K562 (cell line): ENCODE measurements around the gene FBXO17. TPM values are rescaled to one million over a fixed set of nuclear protein-coding genes. Genes with fewer than 3 reads are reported as not detected.
A peak's percentile ranks its signal among the peaks of the same experiment; 100 is the strongest.

Experiments used
- ATF7 ChIP-seq: fragments of 450-650 bp; IDR thresholded peaks from 2 replicates; pipeline ENCODE4 v1.7.1; 2014; ENCODE audit warnings: mild to moderate bottlenecking, moderate library complexity
- BACH1 ChIP-seq: fragments of 200-800 bp; sonication (Bioruptor generic); IDR thresholded peaks from 2 replicates; pipeline ENCODE4 v1.6.1; 2016; ENCODE audit warnings: missing genetic modification characterization, missing compliant biosample characterization
- GMEB1 ChIP-seq: fragments of 250-450 bp; sonication (Bioruptor Pico); IDR thresholded peaks from 2 replicates; pipeline ENCODE4 v1.4.0; 2020; ENCODE audit warnings: mild to moderate bottlenecking
- KDM4B ChIP-seq, 2 experiments: fragments of 450-650 bp in 1 of 2; sonication (generic) in 1 of 2; IDR thresholded peaks; 2 replicates each; pipeline ENCODE4 v1.6.1; 2016 to 2017; ENCODE audit warnings: borderline replicate concordance in 2 of 2, antibody characterized with exemption in 1 of 2, low read depth in 1 of 2, mild to moderate bottlenecking in 1 of 2
- LARP7 ChIP-seq: fragments of 450-650 bp; IDR thresholded peaks from 2 replicates; pipeline ENCODE4 v1.6.1; 2016
- MTA3 ChIP-seq: fragments of 450-650 bp; formaldehyde crosslinking; IDR thresholded peaks from 2 replicates; pipeline ENCODE4 v1.6.1; 2017; ENCODE audit warnings: mild to moderate bottlenecking, borderline replicate concordance
- NFIX ChIP-seq: fragments of 250-450 bp; sonication (Bioruptor Pico); IDR thresholded peaks from 2 replicates; pipeline ENCODE4 v1.4.0; 2020; ENCODE audit warnings: low read depth, mild to moderate bottlenecking, moderate library complexity
- PHB2 ChIP-seq: fragments of 450-650 bp; IDR thresholded peaks from 2 replicates; pipeline ENCODE4 v1.6.1; 2017; ENCODE audit warnings: low read depth
- PTRF ChIP-seq: fragments of 450-650 bp; IDR thresholded peaks from 2 replicates; pipeline ENCODE4 v1.6.1; 2016; ENCODE audit warnings: mild to moderate bottlenecking, missing genetic modification characterization, missing compliant biosample characterization
- SREBF1 ChIP-seq: fragments of 150-350 bp; IDR thresholded peaks from 2 replicates; pipeline ENCODE4 v1.6.1; 2014; ENCODE audit warnings: antibody characterized with exemption, low read depth, low read length, borderline replicate concordance
- SRSF1 ChIP-seq: fragments of 200-400 bp; formaldehyde crosslinking; IDR thresholded peaks from 2 replicates; pipeline ENCODE4 v1.6.1; 2017; ENCODE audit warnings: mild to moderate bottlenecking, low read depth, low read length, moderate library complexity
- TAF1 ChIP-seq: IDR thresholded peaks from 2 replicates; pipeline ENCODE4 v1.6.1; 2011; ENCODE audit warnings: mild to moderate bottlenecking, low read length, moderate library complexity; ENCODE audit not compliant: insufficient read depth, control insufficient read depth, severe bottlenecking; ENCODE audit errors: extremely low read depth
- TOE1 ChIP-seq, 2 experiments: fragments of 450-650 bp in 1 of 2; sonication (generic) in 1 of 2; formaldehyde crosslinking in 1 of 2; IDR thresholded peaks; 2 replicates each; pipeline versions ENCODE4 v1.7.1 to v1.8.0; 2016 to 2022; ENCODE audit warnings: borderline replicate concordance in 2 of 2, mild to moderate bottlenecking in 2 of 2, antibody characterized with exemption in 1 of 2, inconsistent platforms in 1 of 2, low read depth in 1 of 2, missing genetic modification reagents in 1 of 2, moderate library complexity in 1 of 2
- TSC22D4 ChIP-seq: fragments of 450-650 bp; IDR thresholded peaks from 2 replicates; pipeline ENCODE4 v1.6.1; 2016; ENCODE audit warnings: missing genetic modification characterization, missing biosample characterization, control low read depth
- ZC3H4 ChIP-seq: sonication (generic); formaldehyde crosslinking; IDR thresholded peaks from 2 replicates; pipeline ENCODE4 v1.9.0; 2021; ENCODE audit warnings: missing genetic modification reagents, borderline replicate concordance
- ZNF134 ChIP-seq: fragments of 250-450 bp; sonication (Bioruptor Pico); conservative IDR thresholded peaks from 2 replicates; pipeline ENCODE4 v1.4.0; 2020
- ZNF217 ChIP-seq: sonication (generic); formaldehyde crosslinking; IDR thresholded peaks from 2 replicates; pipeline ENCODE4 v1.8.0; 2022; ENCODE audit warnings: mild to moderate bottlenecking, missing genetic modification reagents
- ZNF507 ChIP-seq: conservative IDR thresholded peaks from 2 replicates; pipeline ENCODE4 v1.6.1; 2017; ENCODE audit warnings: missing genetic modification characterization, missing compliant biosample characterization
- ZNF764 ChIP-seq: fragments of 250-450 bp; sonication (Bioruptor Pico); IDR thresholded peaks from 2 replicates; pipeline ENCODE4 v1.4.0; 2020; ENCODE audit warnings: low read depth, mild to moderate bottlenecking, moderate library complexity
- polyA plus RNA-seq, 8 experiments: library from polyadenylated mRNA; depleted of rRNA in 4 of 8; stranded (reverse) in 5 of 8; unstranded in 3 of 8; fragments of >200 nt; fragmentation: Nextera tagmentation in 2 of 8; fragmentation: Illumina TruSeq in 1 of 8; extraction: Ambion mirVana in 2 of 8; extraction: Trizol in 1 of 8; gene quantifications; 2 replicates each; pipeline versions ENCODE4 v1.2.1 to v1.2.3, GENCODE V29; 2011 to 2014; ENCODE audit warnings: inconsistent platforms in 1 of 8, missing spikeins in 1 of 8
- total RNA-seq, 7 experiments: library from RNA; depleted of rRNA in 6 of 7; stranded (reverse); fragments of >200 nt in 6 of 7; fragmentation: Illumina TruSeq in 2 of 7; extraction: Trizol in 2 of 7; gene quantifications; 2 replicates each; pipeline versions ENCODE4 v1.2.1 to v1.2.3, GENCODE V29; 2011 to 2021; ENCODE audit warnings: low replicate concordance in 1 of 7
- TF ChIP-seq, protein P1 (sequence below): fragments of 250-450 bp; sonication (Bioruptor Pico); IDR thresholded peaks from 2 replicates; pipeline ENCODE4 v1.4.0; 2020; ENCODE audit warnings: mild to moderate bottlenecking, moderate library complexity
- TF ChIP-seq, protein P2 (sequence below), 2 experiments: fragments of 150-350 bp in 1 of 2; IDR thresholded peaks; 2 replicates each; pipeline ENCODE4 v1.6.1; 2012 to 2016; ENCODE audit warnings: low read depth in 2 of 2, low read length in 2 of 2, mild to moderate bottlenecking in 1 of 2, moderate library complexity in 1 of 2

The FBXO17 gene
- total and polyA plus RNA-seq, 9 of the 15 experiments (the other 6 are each of a cell fraction or from before 2014, with no cell fraction given) = 4.1 to 27.1 (median 19.0) TPM

DNA sequence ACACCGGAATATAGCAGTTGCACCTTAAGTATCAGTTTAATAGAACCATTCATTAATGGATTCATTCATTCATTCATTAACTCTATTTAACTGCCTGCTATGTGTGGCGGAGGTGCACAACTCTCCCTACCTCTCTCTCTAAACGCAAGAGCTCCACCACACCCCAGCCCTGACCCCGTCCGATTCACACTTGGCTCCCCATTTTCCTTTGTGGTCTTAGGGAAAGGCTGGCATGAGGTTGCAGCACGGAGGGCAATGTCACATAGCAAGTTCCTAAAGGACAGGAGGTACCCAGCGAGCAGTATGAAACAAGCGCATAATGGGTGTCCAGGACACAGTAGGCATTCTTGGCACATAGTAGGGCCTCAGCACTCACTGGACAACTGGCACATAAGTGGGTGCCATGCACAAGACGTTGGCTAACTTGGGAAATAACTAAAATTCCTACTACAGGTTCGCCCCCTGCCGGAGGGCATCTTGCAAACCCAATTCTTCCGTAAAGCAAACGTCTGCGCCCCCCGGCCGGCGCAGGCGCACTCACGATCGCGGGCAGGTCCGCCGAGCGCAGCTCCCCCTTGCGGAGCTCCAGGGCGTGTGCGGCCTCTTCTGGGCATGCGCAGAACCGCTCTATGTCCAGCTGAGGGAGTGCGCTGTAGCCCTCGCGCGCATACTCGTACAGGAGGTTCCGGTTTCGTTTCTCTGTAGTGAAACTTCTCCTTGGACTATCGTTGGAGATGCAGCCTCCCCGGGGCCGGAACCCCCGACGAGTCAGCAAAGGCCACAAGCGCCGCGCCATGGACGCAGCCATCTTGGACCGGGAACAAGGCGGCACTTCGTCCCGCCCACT is 45.4 kb downstream of the FBXO17 start, which contains the start of gene SARS2 (continued):
- TF ChIP-seq TOE1 (IDR thresholded peaks at IDR 0.05; ENCODE audit: borderline replicate concordance) = peak; percentile 24; the same call in 1 of the 2 replicates
- TF ChIP-seq TOE1 (CRISPR knock-in tag; IDR thresholded peaks at IDR 0.05; ENCODE audit: borderline replicate concordance, low read depth) = no peak
- TF ChIP-seq PHB2 = no peak
- peak; percentile 92 for TF ChIP-seq TAF1
- TF ChIP-seq SREBF1 = 0 out of 2 replicates have a peak, but pooled peaks have one; percentile 18
- 0 out of 4 replicates have a peak, but pooled peaks of 1 of the 2 experiments have one; percentile 33 for TF ChIP-seq KDM4B (IDR thresholded peaks at IDR 0.05; ENCODE audit: borderline replicate concordance in 2 of 2, low read depth in 1 of 2)
- no peak for TF ChIP-seq SRSF1
- TF ChIP-seq ZNF217 (CRISPR knock-in tag) = no peak
- peak; percentile 89; the same call in 1 of the 2 replicates for TF ChIP-seq MTA3
- TF ChIP-seq BACH1 (tag) = no peak
- no peak for TF ChIP-seq ZNF764 (CRISPR knock-in tag)
- TF ChIP-seq ZNF134 = no peak
- TF ChIP-seq LARP7 = no peak
- TF ChIP-seq ZC3H4 (CRISPR knock-in tag) = no peak
- no peak for TF ChIP-seq NFIX (CRISPR knock-in tag)
- TF ChIP-seq ZNF507 = no peak
- TF ChIP-seq, protein P1, sequence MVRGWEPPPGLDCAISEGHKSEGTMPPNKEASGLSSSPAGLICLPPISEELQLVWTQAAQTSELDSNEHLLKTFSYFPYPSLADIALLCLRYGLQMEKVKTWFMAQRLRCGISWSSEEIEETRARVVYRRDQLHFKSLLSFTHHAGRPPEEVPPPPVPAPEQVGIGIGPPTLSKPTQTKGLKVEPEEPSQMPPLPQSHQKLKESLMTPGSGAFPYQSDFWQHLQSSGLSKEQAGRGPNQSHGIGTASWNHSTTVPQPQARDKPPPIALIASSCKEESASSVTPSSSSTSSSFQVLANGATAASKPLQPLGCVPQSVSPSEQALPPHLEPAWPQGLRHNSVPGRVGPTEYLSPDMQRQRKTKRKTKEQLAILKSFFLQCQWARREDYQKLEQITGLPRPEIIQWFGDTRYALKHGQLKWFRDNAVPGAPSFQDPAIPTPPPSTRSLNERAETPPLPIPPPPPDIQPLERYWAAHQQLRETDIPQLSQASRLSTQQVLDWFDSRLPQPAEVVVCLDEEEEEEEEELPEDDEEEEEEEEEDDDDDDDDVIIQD = no peak
- TF ChIP-seq, protein P2, sequence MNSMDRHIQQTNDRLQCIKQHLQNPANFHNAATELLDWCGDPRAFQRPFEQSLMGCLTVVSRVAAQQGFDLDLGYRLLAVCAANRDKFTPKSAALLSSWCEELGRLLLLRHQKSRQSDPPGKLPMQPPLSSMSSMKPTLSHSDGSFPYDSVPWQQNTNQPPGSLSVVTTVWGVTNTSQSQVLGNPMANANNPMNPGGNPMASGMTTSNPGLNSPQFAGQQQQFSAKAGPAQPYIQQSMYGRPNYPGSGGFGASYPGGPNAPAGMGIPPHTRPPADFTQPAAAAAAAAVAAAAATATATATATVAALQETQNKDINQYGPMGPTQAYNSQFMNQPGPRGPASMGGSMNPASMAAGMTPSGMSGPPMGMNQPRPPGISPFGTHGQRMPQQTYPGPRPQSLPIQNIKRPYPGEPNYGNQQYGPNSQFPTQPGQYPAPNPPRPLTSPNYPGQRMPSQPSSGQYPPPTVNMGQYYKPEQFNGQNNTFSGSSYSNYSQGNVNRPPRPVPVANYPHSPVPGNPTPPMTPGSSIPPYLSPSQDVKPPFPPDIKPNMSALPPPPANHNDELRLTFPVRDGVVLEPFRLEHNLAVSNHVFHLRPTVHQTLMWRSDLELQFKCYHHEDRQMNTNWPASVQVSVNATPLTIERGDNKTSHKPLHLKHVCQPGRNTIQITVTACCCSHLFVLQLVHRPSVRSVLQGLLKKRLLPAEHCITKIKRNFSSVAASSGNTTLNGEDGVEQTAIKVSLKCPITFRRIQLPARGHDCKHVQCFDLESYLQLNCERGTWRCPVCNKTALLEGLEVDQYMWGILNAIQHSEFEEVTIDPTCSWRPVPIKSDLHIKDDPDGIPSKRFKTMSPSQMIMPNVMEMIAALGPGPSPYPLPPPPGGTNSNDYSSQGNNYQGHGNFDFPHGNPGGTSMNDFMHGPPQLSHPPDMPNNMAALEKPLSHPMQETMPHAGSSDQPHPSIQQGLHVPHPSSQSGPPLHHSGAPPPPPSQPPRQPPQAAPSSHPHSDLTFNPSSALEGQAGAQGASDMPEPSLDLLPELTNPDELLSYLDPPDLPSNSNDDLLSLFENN (IDR thresholded peaks at IDR 0.05; ENCODE audit: low read depth in 2 of 2, low read length in 2 of 2) = peak in 1 of 2 experiments; percentile 18; a peak in 1 of 4 replicates
- TF ChIP-seq ATF7 = peak; percentile 80
- TF ChIP-seq GMEB1 (CRISPR knock-in tag) = peak; percentile 65; the same call in 1 of the 2 replicates
- no peak for TF ChIP-seq PTRF (tag)
- no peak for TF ChIP-seq TSC22D4 (tag)
